Hepatocyte (in vitro differentiated cells): ENCODE measurements around the gene VSIR. TPM values are rescaled to one million over a fixed set of nuclear protein-coding genes. Genes with fewer than 3 reads are reported as not detected.

ENCODE experiments used
- DNase-seq: peaks from one replicate; pipeline ENCODE4 v3.0.0-alpha.2; 2016; ENCODE audit warnings: low spot score
- H2AFZ ChIP-seq: fragments of 200-600 bp; sonication (generic); 2 replicates; pipeline ENCODE4 v1.6.0; 2016; ENCODE audit warnings: antibody characterized with exemption, mild to moderate bottlenecking
- H3K27ac ChIP-seq: fragments of 200-600 bp; sonication (generic); 2 replicates; pipeline ENCODE4 v1.5.1; 2016; ENCODE audit warnings: mild to moderate bottlenecking
- H3K27me3 ChIP-seq: fragments of 200-600 bp; sonication (generic); 2 replicates; pipeline ENCODE4 v1.6.1; 2016
- H3K36me3 ChIP-seq: fragments of 200-600 bp; sonication (generic); replicated peaks from 2 replicates; pipeline ENCODE4 v1.5.1; 2016; ENCODE audit warnings: low read depth; ENCODE audit not compliant: insufficient read depth
- H3K4me1 ChIP-seq: fragments of 200-600 bp; sonication (generic); 2 replicates; pipeline ENCODE4 v1.5.1; 2016; ENCODE audit warnings: mild to moderate bottlenecking, moderate library complexity; ENCODE audit not compliant: insufficient read depth
- H3K4me2 ChIP-seq: fragments of 200-600 bp; sonication (generic); 2 replicates; pipeline ENCODE4 v1.6.0; 2016
- H3K4me3 ChIP-seq: fragments of 200-600 bp; sonication (generic); 2 replicates; pipeline ENCODE4 v1.5.1; 2016; ENCODE audit warnings: mild to moderate bottlenecking
- H3K79me2 ChIP-seq: fragments of 200-600 bp; sonication (generic); 2 replicates; pipeline ENCODE4 v1.6.0; 2017; ENCODE audit warnings: mild to moderate bottlenecking
- H3K9me2 ChIP-seq: fragments of 200-600 bp; sonication (generic); replicated peaks from 2 replicates; pipeline ENCODE4 v1.6.0; 2017; ENCODE audit warnings: mild to moderate bottlenecking; ENCODE audit not compliant: insufficient read depth
- H3K9me3 ChIP-seq: fragments of 200-600 bp; sonication (generic); 2 replicates; pipeline ENCODE4 v1.5.1; 2016; ENCODE audit warnings: low read depth, mild to moderate bottlenecking
- H4K20me1 ChIP-seq: fragments of 200-600 bp; sonication (generic); 2 replicates; pipeline ENCODE4 v1.6.0; 2016; ENCODE audit warnings: mild to moderate bottlenecking; ENCODE audit not compliant: insufficient read depth, poor library complexity, severe bottlenecking
- CTCF ChIP-seq: fragments of 200-600 bp; sonication (generic); IDR thresholded peaks from 2 replicates; pipeline ENCODE4 v1.5.1; 2016; ENCODE audit warnings: antibody characterized with exemption, mild to moderate bottlenecking; ENCODE audit not compliant: poor library complexity
- EZH2 ChIP-seq: fragments of 200-600 bp; sonication (generic); IDR thresholded peaks from 2 replicates; pipeline ENCODE4 v1.6.1; 2016; ENCODE audit warnings: antibody characterized with exemption, mild to moderate bottlenecking, borderline replicate concordance
- EZH2phosphoT487 ChIP-seq: fragments of 200-600 bp; sonication (generic); IDR thresholded peaks from one replicate; pipeline ENCODE4 v1.6.1; 2018; ENCODE audit warnings: antibody characterized with exemption, mild to moderate bottlenecking, low read depth, moderate library complexity; ENCODE audit not compliant: unreplicated experiment, severe bottlenecking
- WGBS: methylation state at CpG from one replicate; pipeline ENCODE4 v1.1.6; 2016; ENCODE audit warnings: low lambda C conversion rate; ENCODE audit errors: missing lambda C conversion rate; 5-methylcytosine and 5-hydroxymethylcytosine counted together
- microRNA-seq: library from miRNA; unstranded; fragments of <30 nt; microRNA quantifications from one replicate; pipeline ENCODE4, GENCODE V29; 2017
- polyA plus RNA-seq: library from polyadenylated mRNA; unstranded; fragments of >200 nt; fragmentation: Nextera tagmentation; extraction: Ambion mirVana; gene quantifications from 2 replicates; pipeline ENCODE4 v1.2.1, GENCODE V29; 2016
- small RNA-seq: library from RNA; depleted of rRNA; stranded (forward); fragments of <200 nt; gene quantifications from one replicate; pipeline ENCODE3, GENCODE V24; 2014
- total RNA-seq: library from RNA; depleted of rRNA; stranded (reverse); fragments of >200 nt; gene quantifications from 2 replicates; pipeline ENCODE4 v1.2.3, GENCODE V29; 2014

Gene VSIR
- total and polyA plus RNA-seq, 2 experiments from 2014 or later, result 13.6 to 45.5 TPM

GRCh38 chr10:71698737-71699136, 74.6 kb downstream of the VSIR start:
- Histone ChIP-seq H3K4me2 (no peak overlapping the region), H2AFZ (no peak overlapping the region), H4K20me1 (no peaks in the 10 kb centered on the region), H3K36me3 (no peaks in the 10 kb centered on the region), H3K4me1 (no peaks in the 10 kb centered on the region), H3K27me3 (no peaks in the 10 kb centered on the region), H3K27ac (no peak overlapping the region), H3K79me2 (no peaks in the 10 kb centered on the region), H3K9me2 (no peaks in the 10 kb centered on the region), H3K9me3 (no peaks in the 10 kb centered on the region), H3K4me3 (no peak overlapping the region)
- TF ChIP-seq EZH2 (no peak), EZH2phosphoT487 (no peak), CTCF (no peak)
- 89% methylated on average over 5 of the region's 5 CpGs for WGBS
- no peak for DNase-seq

GRCh38 chr10:71697938-71698709, 75.2 kb downstream of the VSIR start:
- Histone ChIP-seq H3K4me2 (no peak overlapping the region), H2AFZ (no peak overlapping the region), H3K79me2 (no peaks in the 10 kb centered on the region), H3K4me1 (no peaks in the 10 kb centered on the region), H3K27ac (no peak overlapping the region), H3K4me3 (no peak overlapping the region), H4K20me1 (no peaks in the 10 kb centered on the region), H3K9me3 (no peaks in the 10 kb centered on the region), H3K27me3 (no peaks in the 10 kb centered on the region), H3K9me2 (no peaks in the 10 kb centered on the region), H3K36me3 (no peaks in the 10 kb centered on the region)
- TF ChIP-seq EZH2phosphoT487 (no peak), CTCF (no peak), EZH2 (no peak)
- WGBS, result 72% methylated on average over 7 of the region's 7 CpGs
- DNase-seq, result no peak

Small RNA genes within 50 kb of the gene (microRNA-seq; reads per million reads assigned to microRNA genes)
- gene MIR7152, result not detected

Small RNA genes within 50 kb of the gene (small RNA-seq; reads per million reads assigned to genes)
- not detected for gene MIR7152

Other genes with a start within 250 kb of the VSIR start
- not detected in 2 replicates for gene C10orf105, start 53.7 kb downstream of the VSIR start, total RNA-seq
- gene C10orf105, start 53.7 kb downstream of the VSIR start, polyA plus RNA-seq, result 0.21 TPM in 1 of 2 replicates, not detected in the other
- 686 and 732 TPM in 2 replicates for gene PSAP, start 77.7 kb upstream of the VSIR start, total RNA-seq
- 954 and 987 TPM in 2 replicates for gene PSAP, start 77.7 kb upstream of the VSIR start, polyA plus RNA-seq
- gene CHST3, start 190.9 kb upstream of the VSIR start, total RNA-seq, result 13.0 and 14.1 TPM in 2 replicates
- 6.1 and 6.8 TPM in 2 replicates for gene CHST3, start 190.9 kb upstream of the VSIR start, polyA plus RNA-seq